BJ (cell line): ENCODE results near the gene SPARC. TPM values are rescaled to one million over a fixed set of nuclear protein-coding genes. Genes with fewer than 3 reads are reported as not detected.
"Not testable (repeated sequence)": the region's sequence is repeated elsewhere in the genome, so short reads cannot be mapped to it uniquely, and the experiment has no call there.

Experiments used
- CTCF ChIA-PET: fragments of 350-600 bp; formaldehyde crosslinking; extraction: SDS; loops from one replicate; lab custom pipeline; 2021; ENCODE audit warnings: antibody characterized with exemption, inconsistent platforms; lab: Yijun Ruan, JAX
- POLR2A ChIA-PET: fragments of 300-600 bp; sonication (Branson Sonifier 250); formaldehyde crosslinking; extraction: SDS; loops from one replicate; lab custom pipeline; 2021; ENCODE audit warnings: antibody characterized with exemption; lab: Charles Lee
- DNase-seq: peaks from one replicate; pipeline ENCODE4 v3.0.0-alpha.2; 2011; ENCODE audit warnings: low read depth
- H3K27me3 ChIP-seq: 2 replicates; pipeline ENCODE4 v1.6.0; 2011; ENCODE audit warnings: low read length; ENCODE audit not compliant: control insufficient read depth, insufficient read depth
- H3K36me3 ChIP-seq: 2 replicates; pipeline ENCODE4 v1.5.1; 2011; ENCODE audit warnings: low read length; ENCODE audit not compliant: control insufficient read depth, insufficient read depth
- H3K4me3 ChIP-seq: 2 replicates; pipeline ENCODE4 v1.5.1; 2011; ENCODE audit warnings: low read depth, mild to moderate bottlenecking, control low read depth, low read length
- CTCF ChIP-seq: IDR thresholded peaks from 2 replicates; pipeline ENCODE4 v1.5.1; 2011; ENCODE audit warnings: low read depth, mild to moderate bottlenecking, control low read depth, inconsistent platforms, low read length, moderate library complexity; ENCODE audit not compliant: insufficient read depth
- polyA plus RNA-seq: library from polyadenylated mRNA; depleted of rRNA; stranded (reverse); fragments of >200 nt; gene quantifications from 2 replicates; pipeline ENCODE4 v1.2.3, GENCODE V29; 2011

Gene SPARC
- polyA plus RNA-seq, 1 experiment = 17,277 TPM

- no peaks in the 10 kb centered on the region for H3K27me3 ChIP-seq
- H3K4me3 ChIP-seq = no peak overlapping the region
- CTCF ChIA-PET = interaction anchor here (1.5 to 5.0 kb wide), 2 partner anchors 25 to 46 kb away, joined by 3 to 34 read pairs; no protein-coding TSS in a partner anchor
- no peak for DNase-seq
- no peaks in the 10 kb centered on the region for H3K36me3 ChIP-seq
- no peak for TF ChIP-seq CTCF
- POLR2A ChIA-PET = no interaction called here
Measured at GRCh38 chr5:151694035-151694485, 7.3 kb upstream of the SPARC start.

- ChIA-PET CTCF (interaction anchor here (0.9 kb wide), 1 partner anchor 79 kb away, joined by 3 read pairs; no protein-coding TSS in a partner anchor), POLR2A (no interaction called here)
- no peak for TF ChIP-seq CTCF
- DNase-seq = no peak
- Histone ChIP-seq H3K4me3 (no peak overlapping the region), H3K27me3 (no peaks in the 10 kb centered on the region), H3K36me3 (no peaks in the 10 kb centered on the region)
Measured at GRCh38 chr5:151692312-151692711, 5.6 kb upstream of the SPARC start.

DNA sequence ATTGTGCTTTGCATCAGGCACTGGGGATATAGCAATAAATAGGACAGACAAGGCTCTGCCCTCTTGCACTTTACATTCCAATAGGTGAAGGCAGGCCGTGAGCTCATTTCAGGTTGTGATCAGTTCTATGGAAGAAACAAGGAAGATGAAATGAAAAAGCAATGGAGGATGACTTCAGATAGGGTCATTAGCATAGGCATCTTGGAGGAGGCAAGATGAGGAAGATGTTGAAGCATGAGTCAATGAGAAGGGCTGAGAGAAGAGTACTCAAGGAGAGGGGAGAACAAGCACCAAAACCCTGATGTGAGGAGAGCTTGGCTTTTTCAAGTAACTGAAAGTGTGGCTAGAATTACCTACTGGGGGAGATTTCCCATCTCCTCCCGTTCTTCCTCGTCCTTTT lies 5.0 kb upstream of the SPARC start:
- Histone ChIP-seq H3K36me3 (no peaks in the 10 kb centered on the region), H3K4me3 (no peak overlapping the region), H3K27me3 (no peaks in the 10 kb centered on the region)
- TF ChIP-seq CTCF = no peak
- no peak for DNase-seq
- ChIA-PET POLR2A (no interaction called here), CTCF (interaction anchor here (0.9 to 1.1 kb wide), 2 partner anchors 27 to 79 kb away, joined by 3 read pairs; no protein-coding TSS in a partner anchor)

DNA sequence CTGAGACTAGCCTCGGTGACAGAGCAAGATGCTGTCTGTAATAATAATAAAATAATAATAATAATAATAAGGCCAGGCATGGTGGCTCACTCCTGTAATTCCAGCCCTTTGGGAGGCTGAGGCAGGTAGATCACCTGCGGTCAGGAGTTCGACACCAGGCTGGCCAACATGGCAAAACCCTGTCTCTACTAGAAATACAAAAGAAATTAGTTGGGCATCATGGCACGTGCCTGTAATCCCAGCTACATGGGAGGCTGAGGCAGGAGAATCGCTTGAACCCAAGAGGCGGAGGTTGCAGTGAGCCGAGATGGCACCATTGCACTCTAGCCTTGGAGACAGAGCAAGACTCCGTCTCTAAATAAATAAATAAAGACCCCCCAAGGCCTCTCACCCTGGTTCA lies 2.9 kb upstream of the SPARC start:
- ChIA-PET CTCF (interaction anchor here (1.1 kb wide), 1 partner anchor 51 kb away, joined by 4 read pairs; no protein-coding TSS in a partner anchor), POLR2A (interaction anchor here (1.5 kb wide), 1 partner anchor 10 kb away, joined by 5 read pairs; no protein-coding TSS in a partner anchor)
- H3K36me3 ChIP-seq = not testable (repeated sequence)

GRCh38 chr5:151688436-151688835 lies 1.7 kb upstream of the SPARC start:
- POLR2A ChIA-PET = interaction anchor here (1.9 kb wide), 1 partner anchor 30 kb away, joined by 20 read pairs; no protein-coding TSS in a partner anchor
- CTCF ChIA-PET = interaction anchor here (1.1 to 2.6 kb wide), 3 partner anchors 8 to 53 kb away, joined by 3 to 10 read pairs (median 4); no protein-coding TSS in a partner anchor
- no peaks in the 10 kb centered on the region for H3K27me3 ChIP-seq
- no peak for DNase-seq
- H3K36me3 ChIP-seq = no peaks in the 10 kb centered on the region; the same call in 1 of the 2 replicates
- TF ChIP-seq CTCF = no peak
- no peak overlapping the region for H3K4me3 ChIP-seq

More for the DNA sequence above, 2.9 kb upstream of the SPARC start:
- H3K4me3 ChIP-seq, H3K27me3 ChIP-seq, DNase-seq: not testable (repeated sequence)
